GM19035 (cell line): ENCODE results near the gene NRDC.
A peak's percentile ranks its signal among the peaks of the same experiment; 100 is the strongest.

Experiments used
- ATAC-seq: cut with Tn5 transposase; IDR thresholded peaks from one replicate; pipeline ENCODE4 v1.9.1; 2021; ENCODE audit not compliant: unreplicated experiment

Gene NRDC, protein sequence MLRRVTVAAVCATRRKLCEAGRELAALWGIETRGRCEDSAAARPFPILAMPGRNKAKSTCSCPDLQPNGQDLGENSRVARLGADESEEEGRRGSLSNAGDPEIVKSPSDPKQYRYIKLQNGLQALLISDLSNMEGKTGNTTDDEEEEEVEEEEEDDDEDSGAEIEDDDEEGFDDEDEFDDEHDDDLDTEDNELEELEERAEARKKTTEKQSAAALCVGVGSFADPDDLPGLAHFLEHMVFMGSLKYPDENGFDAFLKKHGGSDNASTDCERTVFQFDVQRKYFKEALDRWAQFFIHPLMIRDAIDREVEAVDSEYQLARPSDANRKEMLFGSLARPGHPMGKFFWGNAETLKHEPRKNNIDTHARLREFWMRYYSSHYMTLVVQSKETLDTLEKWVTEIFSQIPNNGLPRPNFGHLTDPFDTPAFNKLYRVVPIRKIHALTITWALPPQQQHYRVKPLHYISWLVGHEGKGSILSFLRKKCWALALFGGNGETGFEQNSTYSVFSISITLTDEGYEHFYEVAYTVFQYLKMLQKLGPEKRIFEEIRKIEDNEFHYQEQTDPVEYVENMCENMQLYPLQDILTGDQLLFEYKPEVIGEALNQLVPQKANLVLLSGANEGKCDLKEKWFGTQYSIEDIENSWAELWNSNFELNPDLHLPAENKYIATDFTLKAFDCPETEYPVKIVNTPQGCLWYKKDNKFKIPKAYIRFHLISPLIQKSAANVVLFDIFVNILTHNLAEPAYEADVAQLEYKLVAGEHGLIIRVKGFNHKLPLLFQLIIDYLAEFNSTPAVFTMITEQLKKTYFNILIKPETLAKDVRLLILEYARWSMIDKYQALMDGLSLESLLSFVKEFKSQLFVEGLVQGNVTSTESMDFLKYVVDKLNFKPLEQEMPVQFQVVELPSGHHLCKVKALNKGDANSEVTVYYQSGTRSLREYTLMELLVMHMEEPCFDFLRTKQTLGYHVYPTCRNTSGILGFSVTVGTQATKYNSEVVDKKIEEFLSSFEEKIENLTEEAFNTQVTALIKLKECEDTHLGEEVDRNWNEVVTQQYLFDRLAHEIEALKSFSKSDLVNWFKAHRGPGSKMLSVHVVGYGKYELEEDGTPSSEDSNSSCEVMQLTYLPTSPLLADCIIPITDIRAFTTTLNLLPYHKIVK

DNA sequence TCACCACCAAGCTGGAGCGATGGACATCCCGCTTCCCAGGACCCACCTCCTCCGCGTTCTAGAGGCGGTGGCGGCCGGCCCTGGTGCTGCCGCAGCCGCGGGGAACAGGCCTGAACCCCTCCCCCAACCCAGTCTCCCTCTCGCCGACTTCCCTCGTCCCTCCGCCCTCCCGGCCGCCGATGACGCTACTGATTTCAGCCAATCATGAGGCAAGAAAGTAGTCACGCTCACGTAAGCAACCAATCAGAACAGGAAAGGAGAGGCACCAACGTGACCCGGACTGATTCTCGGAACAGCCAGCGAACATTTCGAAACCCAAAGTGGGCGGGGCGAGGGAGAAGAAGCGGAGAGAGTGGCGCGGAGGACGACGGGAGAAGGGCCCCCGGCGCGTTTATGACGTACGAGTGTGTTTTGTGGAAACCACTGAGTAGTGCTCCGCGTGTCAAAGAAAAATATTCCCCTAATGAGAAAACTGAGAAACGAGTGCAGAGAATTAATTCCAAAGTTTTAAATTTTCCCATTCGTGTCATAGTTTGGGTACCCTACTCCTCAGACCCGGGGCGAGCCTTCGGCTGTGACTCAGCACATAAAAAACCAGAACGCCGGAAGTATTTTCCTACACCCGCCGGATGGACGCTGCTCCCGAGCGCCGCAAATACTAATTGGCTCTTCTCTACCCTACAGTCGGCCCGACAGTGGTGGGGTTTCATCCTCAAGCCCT lies at the start of gene NRDC:
NRDC (minus strand) TSS at position 112 of the 721 bp plus-strand sequence. CDS start 112 bp downstream, outside the sequence.
- ATAC-seq: peak; percentile 96

DNA sequence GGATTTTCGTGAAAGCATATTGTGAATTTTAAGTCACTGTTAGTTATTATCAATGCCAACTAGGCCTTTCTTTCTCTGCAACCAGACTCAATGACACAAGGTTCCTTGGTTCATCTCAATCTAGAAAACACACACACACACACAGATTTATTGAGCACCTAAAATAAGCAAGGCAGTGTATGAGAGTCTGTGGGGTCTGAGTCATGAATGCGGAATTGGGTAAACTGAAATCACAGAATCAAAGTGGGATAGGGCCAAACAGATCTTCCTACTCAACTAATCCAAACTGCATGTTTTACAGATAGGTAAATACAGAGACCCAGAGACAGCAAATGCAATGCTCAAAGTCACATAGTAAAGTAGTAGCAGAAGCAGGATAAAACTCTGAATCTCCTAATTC lies 48.5 kb upstream of the NRDC start:
- ATAC-seq: no peak

DNA sequence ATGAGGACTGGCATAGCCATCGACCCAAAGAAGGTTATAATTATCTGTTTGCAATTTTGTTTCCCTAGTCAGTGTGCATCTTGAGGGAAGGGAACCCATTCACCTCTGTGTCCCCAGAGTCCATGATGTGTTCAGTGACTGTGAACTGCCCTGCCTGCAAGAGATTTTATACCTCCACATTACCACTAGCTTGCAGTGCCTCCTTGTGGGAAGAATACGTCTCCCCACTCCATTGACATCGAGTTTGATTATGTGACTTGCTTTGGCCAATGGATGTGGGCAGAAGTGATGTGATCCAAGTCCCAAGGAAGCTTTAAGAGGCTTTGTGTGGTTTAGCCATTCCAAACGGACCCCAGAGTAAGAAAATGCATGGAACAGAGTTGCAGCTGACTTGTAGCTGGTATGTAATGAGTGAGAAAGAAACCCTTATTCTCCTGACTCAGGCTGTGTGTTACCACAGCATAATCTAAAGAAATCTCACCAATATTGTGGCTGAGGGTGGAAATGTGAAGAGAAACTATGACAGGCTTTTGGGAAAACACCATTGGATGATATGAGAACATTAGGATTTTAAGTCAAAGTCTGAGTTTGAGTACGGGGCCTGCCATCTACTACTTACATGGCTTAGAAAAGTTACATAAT lies 47.8 kb upstream of the NRDC start:
- ATAC-seq: no peak

DNA sequence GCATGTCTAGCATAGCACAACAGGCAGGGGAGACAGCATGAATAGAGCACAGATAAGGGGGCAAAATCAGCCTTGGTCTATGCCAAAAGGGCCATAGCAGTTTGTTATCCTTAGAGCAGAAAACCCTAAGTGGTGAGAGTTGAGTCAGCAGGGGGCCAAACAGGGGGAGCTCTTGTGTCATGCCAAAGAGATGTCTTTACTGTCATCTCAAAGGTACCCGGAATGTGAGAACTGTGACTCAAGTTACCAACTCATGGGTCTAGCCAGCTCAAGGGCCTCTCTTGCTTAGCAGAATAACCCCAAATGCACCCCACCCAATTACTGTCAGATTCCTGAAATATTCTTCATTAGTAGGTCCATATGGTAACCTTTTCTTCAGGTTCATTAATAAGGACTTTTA lies 45.9 kb upstream of the NRDC start:
- ATAC-seq: no peak

DNA sequence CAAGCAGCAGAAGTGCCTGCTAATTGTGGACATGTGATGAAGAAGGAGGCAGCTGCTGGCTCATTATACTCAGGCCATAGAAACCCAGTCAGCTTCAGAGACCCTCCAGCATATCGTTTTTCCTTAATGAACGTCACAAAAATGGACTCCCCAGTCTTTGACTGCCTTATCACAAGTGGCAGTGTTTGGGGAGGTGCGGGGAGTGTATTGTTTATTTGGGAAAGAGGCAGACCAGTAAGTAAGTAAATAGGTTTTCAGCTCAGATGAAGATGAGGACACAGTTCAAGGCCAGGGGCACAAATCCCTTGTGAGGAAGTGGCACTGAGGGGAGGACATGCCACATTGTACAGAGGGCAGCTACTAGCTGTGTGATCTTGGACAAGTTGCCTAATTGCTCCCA lies 43.5 kb upstream of the NRDC start:
- no peak for ATAC-seq

DNA sequence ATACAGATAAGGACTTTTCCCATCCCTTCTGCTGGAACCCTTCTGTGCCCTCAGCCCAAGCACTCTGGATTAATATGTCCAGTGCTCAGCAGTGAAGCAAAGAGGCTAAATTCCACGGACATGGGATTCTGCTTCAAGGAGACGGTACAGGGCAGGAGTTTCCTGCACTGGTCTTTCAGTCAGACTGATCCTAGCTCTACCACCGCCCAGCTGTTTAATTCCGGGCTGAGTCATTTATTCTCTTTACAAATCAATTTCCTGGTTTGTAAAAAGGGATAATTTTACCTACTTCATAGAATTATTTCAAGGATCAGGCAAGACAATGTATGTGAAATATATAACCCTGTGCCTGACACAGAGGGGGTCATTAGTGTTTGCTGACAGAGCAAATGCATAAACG lies 41.6 kb upstream of the NRDC start:
- ATAC-seq: no peak

DNA sequence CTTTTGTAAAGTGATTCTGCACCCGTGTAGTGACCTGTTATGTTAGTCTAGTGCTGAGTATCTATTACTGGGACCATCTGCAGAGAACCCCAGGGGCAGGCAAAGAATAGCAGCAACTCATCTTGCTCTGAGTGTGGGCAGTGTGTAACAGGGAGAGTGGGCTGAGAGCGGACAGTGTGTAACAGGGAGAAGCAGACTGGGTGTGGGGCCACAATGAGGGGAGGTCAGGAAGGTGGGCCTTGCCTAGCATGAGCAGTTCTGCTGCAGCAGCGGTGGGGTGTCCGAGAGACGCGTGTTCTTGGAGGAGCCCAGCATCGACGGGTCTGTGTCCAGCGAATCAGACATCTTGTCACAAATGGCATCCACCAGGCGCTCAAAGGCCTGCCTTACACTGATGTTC lies 41.2 kb upstream of the NRDC start:
- no peak for ATAC-seq

DNA sequence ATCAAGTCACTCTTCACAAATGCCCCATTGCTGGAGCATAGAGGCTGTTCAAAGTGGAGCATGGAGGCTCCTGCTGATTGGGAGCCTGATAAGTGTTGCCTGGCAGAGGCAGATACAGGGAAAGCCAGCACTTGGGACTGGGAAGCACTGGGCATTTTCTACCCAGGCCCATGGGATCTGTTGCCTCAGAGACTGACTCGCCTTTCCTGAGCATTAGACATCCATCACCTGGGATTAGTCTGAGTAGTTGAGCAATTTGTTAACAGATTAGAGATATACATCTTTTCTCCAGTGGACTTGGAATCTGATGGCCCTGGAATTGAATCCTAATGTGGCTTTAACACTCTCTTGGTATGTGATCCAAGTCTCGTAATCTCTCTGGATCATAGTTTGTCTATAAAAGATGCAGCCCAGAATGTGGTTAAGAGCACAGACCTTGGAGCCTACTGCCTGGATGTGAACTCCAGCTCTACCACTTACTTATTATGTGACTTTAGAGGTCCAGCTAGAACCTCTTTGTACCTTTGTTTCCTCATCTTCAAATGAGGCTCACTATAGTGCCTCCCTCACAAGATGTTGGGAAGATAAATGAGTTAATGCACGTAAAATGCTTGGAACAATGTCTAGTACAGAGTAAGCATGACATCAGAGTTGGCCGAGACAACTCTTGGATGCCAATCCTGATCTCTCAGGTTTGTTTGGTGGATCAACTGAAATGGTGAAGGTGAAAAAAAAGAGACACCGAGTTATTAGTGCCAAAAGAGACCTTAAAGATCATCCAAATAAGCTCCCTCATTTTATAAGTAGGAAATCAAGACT lies 38.3 kb upstream of the NRDC start:
- ATAC-seq: no peak

DNA sequence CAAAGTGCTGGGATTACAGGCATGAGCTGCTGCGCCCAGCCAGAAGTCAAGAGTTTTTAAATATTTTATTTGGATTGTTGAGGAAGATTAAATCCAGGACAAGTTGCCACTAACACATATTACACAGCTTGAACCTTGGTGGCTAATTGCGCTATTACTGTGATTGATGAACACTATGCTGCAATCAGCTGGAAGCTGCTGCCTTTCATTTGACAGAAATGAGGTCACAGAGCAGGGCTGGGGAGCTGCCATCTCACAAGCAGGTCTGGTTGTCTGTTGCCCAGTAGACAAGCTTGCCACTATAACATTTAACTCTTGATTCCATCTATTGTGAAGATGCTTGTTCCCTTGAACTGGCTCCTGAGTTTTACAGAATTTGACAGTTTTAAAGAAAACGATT lies 37.4 kb upstream of the NRDC start:
- ATAC-seq: no peak

DNA sequence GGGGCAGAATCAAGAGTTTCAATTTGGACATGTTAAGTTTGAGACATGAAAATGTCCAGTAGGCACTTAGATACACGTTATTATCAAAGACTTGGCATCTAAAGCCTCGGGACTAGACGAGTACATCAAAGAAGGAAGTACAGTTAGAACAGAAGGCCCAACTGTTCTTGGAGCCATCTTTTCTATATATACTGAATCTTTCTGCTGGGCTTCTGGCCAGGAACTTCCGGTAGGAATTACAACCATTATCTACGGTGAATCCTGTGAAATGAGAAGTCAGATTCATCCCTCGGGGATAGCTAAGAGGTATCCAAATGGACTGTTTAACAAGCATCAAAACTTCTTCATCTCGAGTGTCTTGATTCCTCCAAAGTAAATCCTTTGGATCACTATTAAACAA lies 34.4 kb upstream of the NRDC start:
- ATAC-seq: no peak

DNA sequence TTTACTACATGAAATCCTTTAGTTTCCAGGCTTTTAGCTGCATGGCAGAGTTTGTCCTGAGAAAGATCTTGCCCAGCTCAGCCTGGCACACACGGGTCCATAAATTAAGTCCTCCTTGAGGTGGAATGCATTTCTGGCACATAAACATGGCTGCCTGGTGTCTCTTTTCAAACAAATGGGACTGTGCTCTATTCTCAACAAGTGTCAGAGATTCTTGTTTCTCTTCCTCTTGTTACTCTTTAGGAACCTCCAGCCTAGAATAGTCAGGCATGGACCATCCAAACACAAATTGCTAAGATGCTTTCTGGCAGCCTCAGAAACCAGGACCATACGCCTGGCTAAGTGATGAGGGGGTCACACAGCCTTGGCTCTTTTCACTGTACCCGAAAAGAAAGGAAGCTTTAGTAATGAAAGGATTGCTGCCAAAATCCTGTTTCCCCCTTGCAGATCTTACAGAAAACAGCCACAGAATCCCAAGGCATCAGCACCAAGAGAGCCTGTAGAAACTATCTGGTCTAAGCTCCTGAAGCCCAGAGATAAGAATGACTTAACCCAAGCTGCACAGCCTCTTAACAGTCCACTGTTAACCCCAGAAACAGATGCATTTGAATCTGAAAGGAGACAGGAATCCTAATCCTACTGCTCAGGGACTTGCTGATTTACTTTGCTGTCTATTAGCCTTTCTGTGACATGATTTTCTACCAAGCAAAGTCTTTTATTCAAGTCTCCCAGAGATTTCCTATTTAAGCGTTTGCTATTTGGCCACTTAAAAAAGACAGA lies 31.9 kb upstream of the NRDC start:
- no peak for ATAC-seq

DNA sequence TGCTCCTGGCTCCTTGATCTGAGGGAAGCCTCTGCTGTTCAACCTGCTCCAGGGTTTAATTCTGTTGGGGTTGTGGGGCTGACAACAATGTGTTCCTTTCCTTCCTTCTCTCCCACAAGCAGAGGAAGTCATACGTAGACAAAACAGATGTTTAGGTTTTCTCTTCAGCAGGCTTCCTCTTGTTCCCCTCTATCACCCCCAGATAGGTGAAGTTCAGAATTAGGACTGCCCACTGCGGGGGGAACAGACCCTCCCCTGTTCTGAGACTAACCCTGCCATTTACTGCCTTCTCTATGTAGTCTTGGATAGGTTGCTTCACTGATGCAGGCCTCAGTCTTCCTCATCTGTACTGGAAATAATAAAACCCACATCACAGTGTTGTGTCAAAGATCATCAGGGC lies 30.0 kb upstream of the NRDC start:
- ATAC-seq: no peak

DNA sequence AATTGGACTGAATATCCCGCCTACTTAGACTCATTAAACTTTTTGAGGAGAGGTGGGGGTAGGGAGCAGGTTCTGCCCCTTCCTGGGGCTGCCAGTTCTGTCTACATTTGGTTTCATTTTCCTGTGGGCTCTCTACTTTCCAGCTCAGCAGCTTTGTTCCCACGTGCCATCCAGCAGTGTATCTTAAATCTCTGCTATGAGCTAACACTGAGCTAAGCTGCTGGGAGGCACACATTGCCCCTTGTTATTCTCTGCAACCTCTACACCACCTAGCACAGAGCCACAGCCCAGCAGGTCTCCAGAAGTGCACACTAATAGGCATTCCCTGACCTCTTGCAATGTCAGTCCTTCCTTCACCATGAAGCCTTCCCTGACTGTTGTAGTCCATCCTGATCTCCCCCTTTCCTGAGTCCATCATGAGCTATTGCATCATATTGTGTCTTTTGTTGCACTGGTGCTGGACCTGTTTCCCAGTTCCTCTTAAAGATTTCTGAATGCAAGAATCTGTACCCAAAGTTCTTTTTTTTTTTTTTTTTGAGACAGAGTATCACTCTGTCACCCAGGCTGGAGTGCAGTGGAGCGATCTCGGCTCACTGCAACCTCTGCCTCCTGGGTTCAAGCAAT lies 28.7 kb upstream of the NRDC start:
- ATAC-seq: no peak

DNA sequence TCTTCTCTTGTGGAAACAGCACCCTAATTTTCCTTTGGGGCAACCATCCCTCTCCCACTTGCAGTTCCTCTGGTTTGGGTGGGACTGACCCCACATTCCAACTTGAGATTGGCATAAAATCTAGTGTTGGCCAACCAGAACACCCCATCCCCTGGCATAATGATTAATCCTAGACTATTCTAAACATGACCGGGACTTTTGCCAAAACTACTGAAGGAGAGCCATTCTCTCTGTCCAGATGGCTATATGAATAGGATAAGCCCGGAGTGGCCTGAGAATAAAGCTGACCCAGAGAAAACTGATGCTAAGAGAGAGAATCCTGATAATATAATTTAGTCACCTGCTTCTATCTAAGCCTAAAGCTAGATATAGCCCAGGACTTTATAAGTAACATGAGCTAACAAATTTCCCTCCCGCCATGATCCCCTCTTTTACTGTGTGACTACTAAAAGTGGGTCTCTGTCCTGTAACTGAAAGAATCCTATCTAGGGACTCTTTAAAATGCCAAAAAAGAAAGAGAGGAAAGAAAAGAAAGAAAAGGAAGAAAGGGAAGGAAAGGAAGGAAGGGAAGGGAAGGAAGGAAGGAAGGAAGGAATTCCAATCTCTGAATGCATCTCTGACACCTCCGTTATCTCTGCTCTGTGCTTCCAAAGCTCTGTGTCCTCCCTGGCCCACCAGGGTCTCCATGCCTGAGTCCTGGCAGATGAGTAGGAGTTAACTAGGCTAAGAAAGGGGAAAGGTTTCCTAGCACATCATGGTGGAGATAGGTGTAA lies 28.0 kb upstream of the NRDC start:
- no peak for ATAC-seq

DNA sequence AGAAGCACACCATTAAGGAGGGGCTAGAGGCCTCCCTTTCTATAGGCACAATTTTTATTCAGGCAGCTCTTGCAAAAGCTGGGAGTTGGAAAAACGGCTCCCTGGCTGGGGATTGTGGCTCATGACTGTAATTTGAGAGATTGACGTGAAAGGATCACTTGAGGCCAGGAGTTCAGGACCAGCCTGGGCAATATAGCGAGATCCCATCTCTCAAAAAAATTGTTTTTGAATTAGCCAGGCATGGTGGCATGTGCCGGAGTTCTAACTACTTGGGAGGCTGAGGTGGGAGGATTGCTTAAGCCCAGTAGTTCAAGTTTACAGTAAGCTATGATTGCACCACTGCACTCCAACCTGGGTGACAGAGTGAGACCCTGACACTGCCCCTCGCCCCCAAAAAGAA lies 23.9 kb upstream of the NRDC start:
- ATAC-seq: no peak

DNA sequence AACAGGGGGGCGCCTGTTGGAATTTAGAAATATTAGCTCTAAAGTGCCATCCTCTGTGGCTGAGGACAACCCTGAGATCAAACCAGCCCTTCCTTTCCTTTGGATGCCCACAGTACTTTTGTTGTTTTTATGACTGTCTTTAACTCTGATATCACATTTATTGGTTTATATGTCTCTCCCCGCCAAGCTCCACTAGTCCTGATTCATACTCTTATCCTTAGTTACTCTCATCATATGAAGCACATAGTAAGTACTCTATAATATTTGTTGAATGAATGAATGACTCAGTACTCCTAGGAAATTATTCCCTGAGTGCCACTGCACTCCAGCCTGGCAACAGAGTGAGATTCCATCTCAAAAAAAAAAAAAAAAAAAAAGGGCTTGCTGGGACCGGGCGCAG lies 22.6 kb upstream of the NRDC start:
- ATAC-seq: no peak

DNA sequence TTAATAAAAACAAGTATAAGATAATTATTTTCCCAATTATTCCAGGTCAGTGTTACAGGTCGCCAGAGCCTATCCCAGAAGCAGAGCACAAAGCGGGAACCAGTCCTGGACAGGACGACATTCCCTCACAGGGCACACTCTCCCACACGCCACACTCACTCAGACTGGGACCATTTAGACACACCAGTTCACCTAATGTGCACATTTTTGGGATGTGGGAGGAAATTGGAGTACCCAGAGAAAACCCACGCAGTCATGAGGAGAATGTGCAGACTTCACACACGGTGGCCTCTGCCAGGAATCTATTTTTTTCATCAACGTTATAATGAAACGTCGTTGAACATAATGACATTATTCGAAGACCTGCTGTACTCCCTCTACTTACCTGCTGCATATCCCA lies 20.5 kb upstream of the NRDC start:
- ATAC-seq: no peak
